ENCODE data around the gene FAM222B.
A peak's percentile ranks its signal among the peaks of the same experiment; 100 is the strongest.

FAM222B gene

DNA sequence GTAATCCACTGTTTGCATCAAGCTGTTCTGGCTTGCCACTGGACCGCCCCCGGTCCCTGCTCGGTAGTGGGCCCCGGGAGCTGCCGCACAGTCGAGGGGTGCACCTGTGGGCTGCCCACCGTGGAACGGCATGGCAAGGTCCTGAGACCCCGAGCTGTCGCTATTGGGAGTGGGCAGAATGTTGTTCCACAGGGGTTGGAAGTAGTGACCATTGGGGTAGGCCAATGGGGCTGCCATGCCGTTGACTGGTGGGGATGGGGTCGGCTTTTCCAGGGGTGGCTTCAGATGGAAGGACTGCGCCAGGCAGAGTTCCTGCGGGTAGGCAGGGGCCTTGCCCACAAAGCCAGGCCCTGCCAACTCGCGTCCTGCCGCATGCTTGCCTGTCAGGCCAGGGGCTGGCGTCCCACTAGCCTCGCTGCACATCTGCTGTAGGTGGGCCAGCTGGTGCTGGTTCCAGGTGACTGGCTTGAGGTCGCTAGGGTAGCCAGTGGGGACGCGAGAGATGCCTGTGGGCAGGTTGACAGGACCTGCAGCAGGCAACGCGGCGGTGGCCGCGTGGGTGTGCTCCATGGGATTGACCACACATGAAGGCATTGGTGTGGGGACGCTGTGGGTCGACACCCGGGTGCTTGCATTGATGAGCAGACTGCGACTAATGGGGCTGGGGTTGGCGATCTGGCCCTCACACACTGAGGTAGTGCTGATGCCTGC, 84.0 kb downstream of the FAM222B start:
- Histone ChIP-seq H3K27me3 (no peaks in the 10 kb centered on the region), H3K9ac (no peak overlapping the region), H3K9me3 (replicated peaks in 1 of 11) (no peaks in the 10 kb centered on the region), H3K4me1 (peaks cover 12 to 25% (median 20%) of the 10 kb centered on the region in 10 experiments), H4K20me1 (peaks cover 5 to 62% (median 49%) of the 10 kb centered on the region in 11 experiments; a peak in 20 of 22 replicates), H3K4me2 (no peak overlapping the region), H3K4me3 (no peak overlapping the region), H3K27ac (no peak overlapping the region), H3K36me3 (peaks cover 46 to 84% (median 69%) of the 10 kb centered on the region in 11 experiments)
- TF ChIP-seq Cebpa-rat (IDR thresholded peaks at IDR 0.05), result no peak

DNA sequence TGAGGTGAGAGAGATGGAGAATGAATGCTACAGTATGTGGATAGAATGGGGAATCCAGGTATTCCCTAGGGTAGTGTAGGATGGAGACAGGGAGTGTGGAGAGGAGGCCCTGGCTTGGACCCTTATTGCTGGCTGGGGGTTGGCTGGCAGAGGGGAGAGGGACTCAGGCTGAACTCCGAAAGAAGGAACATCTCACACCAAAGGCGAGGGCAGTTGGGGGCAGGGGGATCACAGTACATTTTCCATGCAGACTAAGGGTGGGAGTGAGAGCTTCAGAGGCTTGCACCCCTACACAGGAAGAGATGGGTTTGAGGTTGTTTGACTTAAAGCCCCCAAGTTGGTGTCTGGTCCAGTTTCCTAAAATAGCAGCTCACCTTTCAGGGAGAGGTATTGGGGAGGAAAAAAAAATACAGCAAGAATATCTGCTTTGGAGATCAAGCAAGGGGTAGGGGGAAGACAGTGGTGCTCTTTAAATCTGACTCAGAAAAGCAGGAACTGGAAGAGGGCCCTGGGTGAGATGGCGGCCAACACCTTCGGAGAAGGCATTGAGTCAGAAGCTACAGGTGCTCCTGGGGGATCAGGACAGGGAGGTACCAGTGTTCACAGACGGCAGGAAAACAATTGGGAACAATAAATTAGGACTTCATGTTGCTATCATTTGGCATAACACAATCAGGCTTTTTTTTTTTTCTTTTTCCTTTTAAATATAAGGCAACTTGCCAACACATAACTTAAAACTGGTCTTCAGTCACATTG, 86.4 kb downstream of the FAM222B start:
- H3K4me2 ChIP-seq, result no peak overlapping the region
- no peak for TF ChIP-seq Cebpa-rat (IDR thresholded peaks at IDR 0.05)
- no peaks in the 10 kb centered on the region for H3K9me3 ChIP-seq (replicated peaks in 1 of 11)
- H3K27ac ChIP-seq, result no peak overlapping the region
- H3K27me3 ChIP-seq, result no peaks in the 10 kb centered on the region
- H3K4me1 ChIP-seq, result peaks cover 9 to 24% (median 14%) of the 10 kb centered on the region in 10 experiments
- H3K9ac ChIP-seq, result peak overlapping the region in 1 of 11 experiments; percentile 3; a peak in 1 of 22 replicates
- H4K20me1 ChIP-seq, result peaks cover 19 to 68% (median 51%) of the 10 kb centered on the region in 11 experiments; a peak in 21 of 22 replicates
- H3K4me3 ChIP-seq, result no peak overlapping the region
- H3K36me3 ChIP-seq, result peaks cover 58 to 91% (median 79%) of the 10 kb centered on the region in 11 experiments

DNA sequence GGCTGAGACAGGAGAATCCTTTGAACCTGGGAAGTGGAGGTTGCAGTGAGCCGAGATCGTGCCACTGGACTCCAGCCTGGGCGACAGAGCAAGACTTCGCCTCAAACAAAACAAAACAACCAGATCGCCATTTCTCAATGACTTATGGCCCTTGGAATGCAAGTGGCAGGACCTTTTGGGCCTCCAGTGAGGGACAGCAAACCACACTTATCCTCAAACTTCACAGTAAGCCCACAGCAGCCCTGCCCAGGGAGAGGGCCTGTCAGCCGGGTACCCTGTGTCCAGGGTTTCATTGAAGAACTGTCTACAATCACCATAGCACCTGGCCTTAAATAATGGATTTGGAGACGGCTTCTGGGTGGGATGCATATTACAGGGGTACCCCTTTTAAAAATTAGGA, 87.1 kb downstream of the FAM222B start:
- Histone ChIP-seq H4K20me1 (peaks cover 22 to 68% (median 51%) of the 10 kb centered on the region in 11 experiments; a peak in 21 of 22 replicates), H3K4me3 (no peak overlapping the region), H3K27me3 (no peaks in the 10 kb centered on the region), H3K4me2 (no peak overlapping the region), H3K9me3 (replicated peaks in 1 of 11) (no peaks in the 10 kb centered on the region), H3K27ac (no peak overlapping the region), H3K9ac (no peak overlapping the region), H3K36me3 (peaks cover 65 to 93% (median 82%) of the 10 kb centered on the region in 11 experiments), H3K4me1 (peaks cover 5 to 22% (median 8%) of the 10 kb centered on the region in 10 experiments; a peak in 18 of 20 replicates)
- no peak for TF ChIP-seq Cebpa-rat (IDR thresholded peaks at IDR 0.05)

DNA sequence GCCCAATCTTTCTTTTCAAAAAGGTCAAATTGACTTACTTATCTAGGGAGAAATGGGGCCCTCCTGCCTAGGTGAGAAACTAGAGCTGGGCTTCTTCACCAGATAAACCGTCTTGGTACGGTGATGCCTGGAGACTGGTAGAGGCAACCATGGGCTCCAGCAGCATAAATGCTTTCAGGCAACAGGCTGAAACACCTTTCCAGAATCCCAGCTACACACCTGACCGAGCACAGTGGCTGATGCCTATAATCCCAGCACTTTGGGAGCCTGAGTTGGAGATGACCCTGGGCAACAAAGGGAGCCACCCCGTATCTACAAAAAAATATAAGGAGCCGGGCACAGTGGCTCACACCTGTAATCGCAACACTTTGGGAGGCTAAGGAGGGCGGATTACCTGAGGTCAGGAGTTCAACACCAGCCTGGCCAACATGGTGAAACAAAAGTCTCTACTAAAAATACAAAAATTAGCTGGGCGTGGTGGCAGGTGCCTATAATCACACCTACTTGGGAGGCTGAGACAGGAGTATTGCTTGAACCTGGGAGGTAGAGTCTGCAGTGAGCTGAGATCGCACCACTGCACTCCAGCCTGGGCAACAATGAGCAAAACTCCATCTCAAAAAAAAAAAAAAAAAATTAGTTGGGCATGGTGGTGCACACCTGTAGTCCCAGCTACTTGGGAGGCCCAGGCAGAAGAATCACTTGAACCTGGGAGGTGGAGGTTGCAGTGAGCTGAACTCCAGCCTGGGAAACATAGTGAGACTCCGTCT, 90.8 kb downstream of the FAM222B start:
- no peak for TF ChIP-seq Cebpa-rat (IDR thresholded peaks at IDR 0.05)
- no peak overlapping the region for H3K4me3 ChIP-seq
- H3K9ac ChIP-seq, result peak overlapping the region in 1 of 11 experiments; percentile 19; a peak in 2 of 22 replicates
- no peaks in the 10 kb centered on the region for H3K9me3 ChIP-seq (replicated peaks in 1 of 11)
- H4K20me1 ChIP-seq, result peaks cover 56 to 87% (median 71%) of the 10 kb centered on the region in 11 experiments
- no peaks in the 10 kb centered on the region for H3K27me3 ChIP-seq
- H3K27ac ChIP-seq, result no peak overlapping the region
- H3K36me3 ChIP-seq, result peaks cover 62 to 91% (median 82%) of the 10 kb centered on the region in 11 experiments
- H3K4me1 ChIP-seq, result peaks cover 17 to 33% (median 24%) of the 10 kb centered on the region in 10 experiments
- no peak overlapping the region for H3K4me2 ChIP-seq

DNA sequence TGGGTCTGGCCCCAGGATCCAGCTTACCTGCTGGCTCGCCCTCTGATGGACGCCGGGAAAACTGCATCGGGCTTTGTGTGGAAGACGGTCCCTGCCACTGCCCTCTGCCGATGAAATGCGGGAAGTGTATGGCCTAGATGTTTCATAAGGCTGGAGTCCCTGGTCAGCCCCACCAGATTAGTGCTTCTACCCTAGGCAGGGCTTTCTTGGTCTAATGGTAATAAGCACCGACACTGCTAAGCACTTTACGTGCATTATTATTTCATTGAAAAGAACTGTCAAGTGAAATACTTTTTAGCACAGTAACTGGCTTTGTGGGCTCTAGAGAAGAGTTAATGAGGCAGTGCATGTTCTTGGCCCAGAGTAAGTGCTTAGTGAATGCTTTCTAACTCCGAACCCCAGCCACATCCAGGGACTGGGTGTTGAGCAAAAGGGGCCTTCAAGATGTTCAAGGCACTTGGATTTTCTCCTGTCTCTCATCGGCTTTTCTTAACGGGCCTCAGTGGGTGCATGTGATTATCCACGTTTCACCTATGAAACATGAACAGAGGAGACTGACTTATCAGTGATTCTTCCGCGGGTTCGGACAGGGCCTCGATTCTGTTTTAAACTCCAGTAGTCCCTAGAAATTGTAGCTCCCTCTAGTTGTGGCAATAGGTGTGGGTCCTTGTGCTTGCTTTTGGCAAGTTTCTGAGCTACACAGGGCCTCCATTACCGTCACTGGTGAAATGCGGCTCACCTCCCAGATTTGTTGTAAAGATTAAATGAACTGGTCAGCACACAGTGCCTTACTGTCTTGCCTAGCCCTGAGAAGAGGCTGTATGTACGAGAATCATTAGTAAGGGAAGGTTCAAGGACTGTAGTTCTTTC, 92.2 kb downstream of the FAM222B start:
- Histone ChIP-seq H4K20me1 (peaks cover 69 to 91% (median 78%) of the 10 kb centered on the region in 11 experiments), H3K4me2 (peak overlapping the region in 3 of 11 experiments; percentile 7 to 33 (median 10); a peak in 2 of 22 replicates)

DNA sequence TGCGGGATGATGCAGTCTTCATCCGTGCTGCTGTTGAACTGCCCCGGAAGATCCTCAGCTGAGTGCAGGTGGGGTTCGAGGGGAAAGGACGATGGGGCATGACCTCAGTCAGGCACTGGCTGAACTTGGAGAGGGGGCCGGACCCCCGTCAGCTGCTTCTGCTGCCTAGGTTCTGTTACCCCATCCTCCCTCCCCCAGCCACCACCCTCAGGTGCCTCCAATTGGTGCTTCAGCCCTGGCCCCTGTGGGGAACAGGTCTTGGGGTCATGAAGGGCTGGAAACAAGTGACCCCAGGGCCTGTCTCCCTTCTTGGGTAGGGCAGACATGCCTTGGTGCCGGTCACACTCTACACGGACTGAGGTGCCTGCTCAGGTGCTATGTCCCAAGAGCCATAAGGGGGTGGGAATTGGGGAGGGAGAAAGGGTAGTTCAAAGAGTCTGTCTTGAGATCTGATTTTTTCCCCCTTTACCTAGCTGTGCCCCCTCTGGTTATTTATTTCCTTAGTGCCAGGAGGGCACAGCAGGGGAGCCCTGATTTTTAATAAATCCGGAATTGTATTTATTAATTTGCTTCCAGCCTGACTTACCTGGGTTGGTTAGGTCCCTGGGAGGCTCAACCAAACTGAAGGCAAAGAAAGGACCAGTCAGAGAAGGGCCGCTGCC, 92.9 kb downstream of the FAM222B start:
- Histone ChIP-seq H3K27ac (no peak overlapping the region), H4K20me1 (peaks cover 77 to 94% (median 84%) of the 10 kb centered on the region in 11 experiments)

More for the DNA sequence above, 92.2 kb downstream of the FAM222B start:
- no peak for TF ChIP-seq Cebpa-rat (IDR thresholded peaks at IDR 0.05)
- Histone ChIP-seq H3K9ac (peak overlapping the region in 10 of 11 experiments; percentile 3 to 46 (median 36); a peak in 14 of 22 replicates), H3K36me3 (peaks cover 62 to 92% (median 80%) of the 10 kb centered on the region in 11 experiments), H3K9me3 (replicated peaks in 1 of 11) (no peaks in the 10 kb centered on the region), H3K27me3 (no peaks in the 10 kb centered on the region), H3K27ac (0 out of 22 replicates have a peak overlapping the region, but pooled peaks of 1 of the 11 experiments have one; percentile 5), H3K4me1 (peaks cover 30 to 47% (median 38%) of the 10 kb centered on the region in 10 experiments), H3K4me3 (no peak overlapping the region)

DNA sequence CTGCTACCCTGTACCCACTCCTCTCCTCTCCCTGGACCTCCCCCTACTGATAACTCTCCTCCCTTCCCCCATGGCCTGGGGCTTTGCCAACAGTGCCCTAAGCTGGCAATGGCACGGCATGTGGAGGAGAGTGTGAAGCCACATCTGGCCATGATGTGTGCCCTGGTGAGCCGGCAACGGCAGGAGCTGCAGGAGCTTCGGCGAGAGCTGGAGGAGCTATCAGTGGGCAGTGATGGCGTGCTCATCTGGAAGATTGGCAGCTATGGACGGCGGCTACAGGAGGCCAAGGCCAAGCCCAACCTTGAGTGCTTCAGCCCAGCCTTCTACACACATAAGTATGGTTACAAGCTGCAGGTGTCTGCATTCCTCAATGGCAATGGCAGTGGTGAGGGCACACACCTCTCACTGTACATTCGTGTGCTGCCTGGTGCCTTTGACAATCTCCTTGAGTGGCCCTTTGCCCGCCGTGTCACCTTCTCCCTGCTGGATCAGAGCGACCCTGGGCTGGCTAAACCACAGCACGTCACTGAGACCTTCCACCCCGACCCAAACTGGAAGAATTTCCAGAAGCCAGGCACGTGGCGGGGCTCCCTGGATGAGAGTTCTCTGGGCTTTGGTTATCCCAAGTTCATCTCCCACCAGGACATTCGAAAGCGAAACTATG, 93.6 kb downstream of the FAM222B start:
- Histone ChIP-seq H3K4me3 (no peak overlapping the region), H3K4me1 (peaks cover 30 to 47% (median 38%) of the 10 kb centered on the region in 10 experiments), H3K27me3 (no peaks in the 10 kb centered on the region), H4K20me1 (peaks cover 81 to 97% (median 86%) of the 10 kb centered on the region in 11 experiments), H3K9ac (peak overlapping the region in 4 of 11 experiments; percentile 2 to 42 (median 25); a peak in 1 of 22 replicates), H3K36me3 (peaks cover 55 to 78% (median 67%) of the 10 kb centered on the region in 11 experiments), H3K9me3 (replicated peaks in 1 of 11) (no peaks in the 10 kb centered on the region), H3K4me2 (no peak overlapping the region), H3K27ac (no peak overlapping the region; a peak in 1 of 22 replicates)
- TF ChIP-seq Cebpa-rat (IDR thresholded peaks at IDR 0.05), result no peak

More for the DNA sequence above, 92.9 kb downstream of the FAM222B start:
- peaks cover 30 to 47% (median 38%) of the 10 kb centered on the region in 10 experiments for H3K4me1 ChIP-seq
- H3K9me3 ChIP-seq (replicated peaks in 1 of 11), result no peaks in the 10 kb centered on the region
- H3K9ac ChIP-seq, result peak overlapping the region in 3 of 11 experiments; percentile 2 to 35 (median 17); a peak in 1 of 22 replicates
- H3K27me3 ChIP-seq, result no peaks in the 10 kb centered on the region
- H3K36me3 ChIP-seq, result peaks cover 57 to 84% (median 73%) of the 10 kb centered on the region in 11 experiments
- no peak overlapping the region for H3K4me3 ChIP-seq
- no peak overlapping the region; a peak in 1 of 22 replicates for H3K4me2 ChIP-seq
- TF ChIP-seq Cebpa-rat (IDR thresholded peaks at IDR 0.05), result no peak

Data from BLaER1 treated with 17β-estradiol and CSF1 and Interleukin-3, amounts not matched to agents 10 nM and 100 nM (cell line).